Keratinocyte (primary cell): ENCODE measurements around the gene PCYOX1L. TPM values are rescaled to one million over a fixed set of nuclear protein-coding genes. Genes with fewer than 3 reads are reported as not detected.

Experiments
- DNase-seq: peaks from one replicate; pipeline ENCODE4 v3.0.0-alpha.2; 2011; ENCODE audit warnings: low read depth, missing footprints, low spot score
- FAIRE-seq: peaks from 2 replicates; lab custom pipeline; 2011; peaks lifted over from hg19 to GRCh38; lab: Jason Lieb, UNC
- H2AFZ ChIP-seq: 2 replicates; pipeline ENCODE4 v1.6.0; 2012; ENCODE audit warnings: low read length, control low read depth, inconsistent platforms; ENCODE audit not compliant: control insufficient read depth
- H3K27ac ChIP-seq: 2 replicates; pipeline ENCODE4 v1.5.1; 2011; ENCODE audit warnings: low read length; ENCODE audit not compliant: control insufficient read depth, insufficient read depth
- H3K27me3 ChIP-seq: 3 replicates; pipeline ENCODE4 v1.6.0; 2011; ENCODE audit warnings: low read length; ENCODE audit not compliant: control insufficient read depth, insufficient read depth; ENCODE audit errors: extremely low read depth
- H3K36me3 ChIP-seq, 2 experiments: 2 replicates in 1 of 2; 3 replicates in 1 of 2; pipeline ENCODE4 v1.5.1; 2011; ENCODE audit warnings: low read length in 2 of 2, mild to moderate bottlenecking in 1 of 2; ENCODE audit not compliant: control insufficient read depth in 2 of 2, insufficient read depth in 2 of 2; ENCODE audit errors: extremely low read depth in 1 of 2
- H3K4me1 ChIP-seq: 3 replicates; pipeline ENCODE4 v1.5.1; 2011; ENCODE audit warnings: low read length; ENCODE audit not compliant: control insufficient read depth, insufficient read depth; ENCODE audit errors: extremely low read depth
- H3K4me2 ChIP-seq: 3 replicates; pipeline ENCODE4 v1.6.0; 2011; ENCODE audit warnings: low read depth, low read length; ENCODE audit not compliant: control insufficient read depth, insufficient read depth; ENCODE audit errors: extremely low read depth
- H3K4me3 ChIP-seq, 3 experiments: fragments of 200-600 bp in 1 of 3; sonication (generic) in 1 of 3; 2 replicates in 2 of 3; 3 replicates in 1 of 3; pipeline ENCODE4 v1.5.1; 2011 to 2016; ENCODE audit warnings: low read length in 3 of 3, mild to moderate bottlenecking in 3 of 3, control low read depth in 2 of 3, inconsistent platforms in 1 of 3, low read depth in 1 of 3, mixed read lengths in 1 of 3, mixed run types in 1 of 3, moderate library complexity in 1 of 3; ENCODE audit not compliant: control insufficient read depth in 2 of 3, insufficient read depth in 2 of 3; ENCODE audit errors: extremely low read depth in 1 of 3
- H3K79me2 ChIP-seq: 2 replicates; pipeline ENCODE4 v1.6.0; 2012; ENCODE audit warnings: low read length; ENCODE audit not compliant: control insufficient read depth, insufficient read depth
- H3K9ac ChIP-seq: 3 replicates; pipeline ENCODE4 v1.6.0; 2011; ENCODE audit warnings: low read length; ENCODE audit not compliant: control insufficient read depth, insufficient read depth; ENCODE audit errors: extremely low read depth
- H3K9me1 ChIP-seq: 3 replicates; pipeline ENCODE4 v1.6.0; 2011; ENCODE audit warnings: low read length; ENCODE audit not compliant: control insufficient read depth, insufficient read depth; ENCODE audit errors: extremely low read depth
- H3K9me3 ChIP-seq: 2 replicates; pipeline ENCODE4 v1.5.1; 2012; ENCODE audit warnings: low read depth, low read length; ENCODE audit not compliant: control insufficient read depth
- H4K20me1 ChIP-seq: 3 replicates; pipeline ENCODE4 v1.6.0; 2011; ENCODE audit warnings: low read length; ENCODE audit not compliant: control insufficient read depth, insufficient read depth; ENCODE audit errors: extremely low read depth
- EZH2 ChIP-seq: IDR thresholded peaks from one replicate; pipeline ENCODE4 v1.6.1; 2012; ENCODE audit warnings: inconsistent platforms, mild to moderate bottlenecking, low read length, moderate library complexity
- dilution Hi-C: fragments of 300-500 bp; cut with MboI; formaldehyde crosslinking; loops from one replicate; pipeline ENCODE4 v1.7.0; 2020; ENCODE audit warnings: low sequenced_read_pairs; ENCODE audit not compliant: extremely low pct_ligation_motif_present
- polyA plus RNA-seq, 5 experiments: library from polyadenylated mRNA; depleted of rRNA in 3 of 5; stranded (reverse) in 3 of 5; stranded (forward) in 1 of 5; unstranded in 1 of 5; fragments of >200 nt; gene quantifications; 1 replicate in 1 of 5; 2 replicates in 3 of 5; 3 replicates in 1 of 5; pipeline versions ENCODE4 v1.2.1 to v1.2.3, GENCODE V29; 2011 to 2012; ENCODE audit warnings: missing spikeins in 2 of 5, low read depth in 1 of 5, low replicate concordance in 1 of 5
- TF ChIP-seq, protein P1 (sequence below), 3 experiments: IDR thresholded peaks in 1 of 3; conservative IDR thresholded peaks in 1 of 3; optimal IDR thresholded peaks in 1 of 3; 2 replicates in 2 of 3; 3 replicates in 1 of 3; pipeline versions ENCODE3 to v1.5.1; 2011; ENCODE audit warnings: low read length in 3 of 3, mild to moderate bottlenecking in 3 of 3, moderate library complexity in 2 of 3, control low read depth in 1 of 3, inconsistent platforms in 1 of 3; ENCODE audit not compliant: insufficient read depth in 2 of 3; ENCODE audit errors: extremely low read depth in 1 of 3

PCYOX1L gene
- polyA plus RNA-seq, 1 donor (not counting 4 experiments of a cell fraction or from before 2014, with no cell fraction given): 9.5 TPM

GRCh38 chr5:149360272-149360671, 2.4 kb downstream of the PCYOX1L start:
- dilution Hi-C loops: no loop called here
- Histone ChIP-seq H3K27me3 (no peaks in the 10 kb centered on the region), H3K79me2 (peaks cover 4% of the 10 kb centered on the region), H3K4me2 (no peak overlapping the region), H3K27ac (no peak overlapping the region), H4K20me1 (no peaks in the 10 kb centered on the region), H3K36me3 (no peaks in the 10 kb centered on the region), H3K4me3 (no peak overlapping the region), H3K9ac (no peak overlapping the region), H3K9me1 (no peaks in the 10 kb centered on the region), H2AFZ (no peak overlapping the region), H3K4me1 (peaks cover 7% of the 10 kb centered on the region), H3K9me3 (no peaks in the 10 kb centered on the region)
- no peak for DNase-seq
- TF ChIP-seq, protein P1, sequence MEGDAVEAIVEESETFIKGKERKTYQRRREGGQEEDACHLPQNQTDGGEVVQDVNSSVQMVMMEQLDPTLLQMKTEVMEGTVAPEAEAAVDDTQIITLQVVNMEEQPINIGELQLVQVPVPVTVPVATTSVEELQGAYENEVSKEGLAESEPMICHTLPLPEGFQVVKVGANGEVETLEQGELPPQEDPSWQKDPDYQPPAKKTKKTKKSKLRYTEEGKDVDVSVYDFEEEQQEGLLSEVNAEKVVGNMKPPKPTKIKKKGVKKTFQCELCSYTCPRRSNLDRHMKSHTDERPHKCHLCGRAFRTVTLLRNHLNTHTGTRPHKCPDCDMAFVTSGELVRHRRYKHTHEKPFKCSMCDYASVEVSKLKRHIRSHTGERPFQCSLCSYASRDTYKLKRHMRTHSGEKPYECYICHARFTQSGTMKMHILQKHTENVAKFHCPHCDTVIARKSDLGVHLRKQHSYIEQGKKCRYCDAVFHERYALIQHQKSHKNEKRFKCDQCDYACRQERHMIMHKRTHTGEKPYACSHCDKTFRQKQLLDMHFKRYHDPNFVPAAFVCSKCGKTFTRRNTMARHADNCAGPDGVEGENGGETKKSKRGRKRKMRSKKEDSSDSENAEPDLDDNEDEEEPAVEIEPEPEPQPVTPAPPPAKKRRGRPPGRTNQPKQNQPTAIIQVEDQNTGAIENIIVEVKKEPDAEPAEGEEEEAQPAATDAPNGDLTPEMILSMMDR (optimal IDR thresholded peaks at IDR 0.05 in 1 of 3, IDR thresholded peaks at IDR 0.05 in 1 of 3, conservative IDR thresholded peaks at IDR 0.05 in 1 of 3; ENCODE audit: extremely low read depth in 1 of 3, insufficient read depth in 2 of 3, low read length in 3 of 3): no peak
- no peak for TF ChIP-seq EZH2
- FAIRE-seq: no peak

- Histone ChIP-seq H3K4me3 (no peak overlapping the region), H3K79me2 (peaks cover 4% of the 10 kb centered on the region), H3K4me1 (peaks cover 7% of the 10 kb centered on the region), H2AFZ (no peak overlapping the region), H3K9me3 (no peaks in the 10 kb centered on the region), H3K27me3 (no peaks in the 10 kb centered on the region), H4K20me1 (no peaks in the 10 kb centered on the region), H3K27ac (no peak overlapping the region), H3K36me3 (no peaks in the 10 kb centered on the region), H3K4me2 (no peak overlapping the region), H3K9ac (no peak overlapping the region), H3K9me1 (no peaks in the 10 kb centered on the region)
- no peak for DNase-seq
- dilution Hi-C loops: no loop called here
- no peak for TF ChIP-seq EZH2
- TF ChIP-seq, protein P1 (optimal IDR thresholded peaks at IDR 0.05 in 1 of 3, IDR thresholded peaks at IDR 0.05 in 1 of 3, conservative IDR thresholded peaks at IDR 0.05 in 1 of 3; ENCODE audit: extremely low read depth in 1 of 3, insufficient read depth in 2 of 3, low read length in 3 of 3): no peak
- FAIRE-seq: no peak
Observed at GRCh38 chr5:149362541-149362940, 4.7 kb downstream of the PCYOX1L start.
